NCI-H128 (cell line): ENCODE data around the gene PSD4.
A peak's percentile ranks its signal among the peaks of the same experiment; 100 is the strongest.
"Not testable (repeated sequence)": the region's sequence is repeated elsewhere in the genome, so short reads cannot be mapped to it uniquely, and the experiment has no call there.

Source experiments
- DNase-seq: peaks from one replicate; lab custom pipeline; 2025; ENCODE audit not compliant: unreplicated experiment; lab: John Stamatoyannopoulos, UW

Gene PSD4

DNA sequence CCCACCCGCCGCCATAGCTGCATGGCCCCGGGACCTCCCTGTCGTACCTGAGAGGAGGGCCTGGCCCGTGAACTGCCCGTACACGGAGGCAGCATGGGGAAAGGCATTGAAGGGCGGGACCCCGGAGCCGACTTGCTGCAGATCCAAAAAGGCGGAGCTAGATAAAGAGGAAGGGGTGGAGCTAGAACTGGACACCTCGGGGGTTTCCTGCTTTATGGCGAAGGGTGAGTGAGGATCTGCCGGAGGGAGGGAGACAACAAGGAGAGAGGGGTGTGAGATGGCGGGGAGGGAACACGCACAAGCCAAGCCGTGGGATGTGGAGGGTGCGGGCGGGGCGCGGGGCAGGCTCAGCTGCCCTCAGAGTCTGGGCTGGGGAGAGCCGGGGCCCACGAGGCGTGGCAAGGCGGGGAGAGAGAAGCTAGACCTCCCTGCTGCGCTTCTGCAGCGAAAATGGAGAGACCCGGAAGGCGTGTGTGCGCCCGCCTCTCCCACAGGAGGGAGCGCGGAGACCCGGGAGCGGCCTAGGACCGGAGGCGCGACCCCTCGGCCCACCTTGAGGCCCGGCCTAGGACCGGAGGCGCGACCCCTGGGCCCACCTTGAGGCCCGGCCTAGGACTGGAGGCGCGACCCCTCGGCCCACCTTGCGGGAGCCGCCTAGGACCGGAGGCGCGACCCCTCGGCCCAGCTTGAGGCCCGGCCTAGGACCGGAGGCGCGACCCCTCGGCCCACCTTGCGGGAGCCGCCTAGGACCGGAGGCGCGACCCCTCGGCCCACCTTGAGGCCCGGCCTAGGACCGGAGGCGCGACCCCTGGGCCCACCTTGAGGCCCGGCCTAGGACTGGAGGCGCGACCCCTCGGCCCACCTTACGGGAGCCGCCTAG is 61.8 kb downstream of the PSD4 start:
- DNase-seq: not testable (repeated sequence)

DNA sequence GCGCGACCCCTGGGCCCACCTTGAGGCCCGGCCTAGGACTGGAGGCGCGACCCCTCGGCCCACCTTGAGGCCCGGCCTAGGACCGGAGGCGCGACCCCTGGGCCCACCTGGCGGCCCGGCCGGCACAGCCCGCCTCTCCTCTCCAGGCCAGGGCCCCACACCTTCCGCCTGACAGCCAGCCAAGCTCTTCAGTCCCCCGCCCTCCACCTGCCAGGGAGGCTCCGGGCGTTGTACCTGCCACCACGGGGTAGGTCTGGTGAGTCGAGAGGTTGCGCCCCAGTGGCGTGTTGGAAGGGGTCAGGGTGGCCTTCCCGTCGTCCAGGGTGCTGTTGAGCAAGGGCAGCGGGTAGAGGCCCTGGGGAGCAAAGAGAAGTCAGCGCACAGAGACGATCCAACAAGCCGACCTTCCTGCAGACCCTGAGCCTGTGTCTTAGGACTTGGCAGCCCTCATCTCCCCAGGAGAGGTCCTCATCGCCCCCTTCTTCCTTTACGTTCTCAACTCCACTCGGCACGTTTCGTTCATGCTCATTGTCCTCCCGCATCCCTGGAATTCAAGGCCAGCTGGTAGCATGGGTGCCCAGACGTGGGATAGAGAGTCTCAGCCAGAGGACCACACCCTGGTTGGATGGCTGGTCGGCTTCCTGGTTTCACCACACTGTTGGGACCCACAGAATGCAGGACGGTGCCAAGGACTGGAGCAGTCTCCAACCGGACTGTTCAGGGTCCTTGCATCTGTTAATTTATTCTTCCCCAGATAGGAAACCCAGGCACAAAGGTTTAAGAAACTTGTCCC is 62.8 kb downstream of the PSD4 start:
- no peak for DNase-seq

GRCh38 chr2:113237604-113238160 is 63.9 kb downstream of the PSD4 start:
- DNase-seq: no peak

- DNase-seq: no peak
Measured at GRCh38 chr2:113238871-113239839, 65.4 kb downstream of the PSD4 start.

GRCh38 chr2:113240150-113240914 is 66.6 kb downstream of the PSD4 start:
- no peak for DNase-seq

GRCh38 chr2:113240915-113241911 is 67.4 kb downstream of the PSD4 start:
- no peak for DNase-seq

DNA sequence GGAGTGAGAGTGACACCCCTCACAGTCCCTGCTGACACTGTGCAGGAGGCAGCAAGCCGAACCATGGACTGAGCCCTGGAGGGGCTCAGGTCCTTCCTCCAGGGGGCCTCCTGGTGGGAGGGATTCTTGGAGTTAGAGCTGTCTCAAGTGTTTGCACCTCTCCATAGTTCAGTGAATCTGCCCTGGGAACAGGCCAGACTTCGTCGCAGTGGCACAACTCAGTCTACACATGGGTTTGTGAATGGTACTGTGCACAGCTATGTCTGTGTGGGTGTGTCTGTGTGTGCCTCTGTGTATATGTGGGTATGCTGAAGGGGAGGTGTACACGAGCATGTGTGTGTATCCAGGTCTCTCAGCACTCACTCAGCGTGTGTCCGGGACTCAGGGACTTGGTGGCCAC is 68.6 kb downstream of the PSD4 start:
- DNase-seq: no peak

GRCh38 chr2:113245276-113245711 is 71.5 kb downstream of the PSD4 start:
- DNase-seq: no peak

DNA sequence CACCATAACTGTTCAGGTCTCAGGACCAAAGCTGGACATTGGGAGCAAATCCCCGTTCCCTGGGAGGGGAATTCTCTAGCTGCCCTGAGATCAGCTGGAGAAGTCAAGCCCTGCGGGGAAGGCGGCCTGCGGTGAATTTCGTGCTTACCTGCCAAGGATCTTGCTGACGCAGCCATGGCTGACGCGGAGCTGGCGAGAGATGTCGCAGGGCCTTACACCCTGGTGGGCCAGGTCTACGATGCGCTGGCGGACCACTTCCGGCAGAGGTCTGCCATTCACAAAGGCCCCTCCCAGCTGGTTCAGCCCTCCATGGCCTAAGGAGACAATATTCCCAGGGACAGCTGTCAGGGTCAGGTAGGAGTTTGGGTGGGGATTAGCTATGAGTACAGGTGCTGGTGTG is 72.8 kb downstream of the PSD4 start:
- no peak for DNase-seq

- DNase-seq: peak; percentile 33
Measured at GRCh38 chr2:113248997-113249770, 75.4 kb downstream of the PSD4 start.

DNA sequence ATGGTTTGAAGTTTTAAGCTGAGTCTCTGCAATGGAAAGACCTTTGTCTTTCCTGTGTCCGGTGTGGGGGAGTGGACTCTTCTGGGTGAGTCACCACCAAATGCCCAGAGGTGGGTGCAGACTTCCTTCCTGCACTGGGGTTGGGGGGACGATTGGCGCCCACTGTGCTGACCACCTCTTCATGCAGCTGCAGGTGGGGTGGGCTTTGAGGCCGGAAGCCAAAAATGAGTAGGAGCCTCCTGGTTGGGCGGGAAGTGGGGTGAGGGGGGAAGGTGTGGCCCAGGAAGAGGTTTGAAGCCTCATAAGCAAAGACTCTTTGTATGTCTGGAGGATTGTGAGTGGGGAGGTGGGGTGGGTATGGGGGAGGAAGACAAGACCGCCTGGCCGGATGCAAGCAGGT is 77.3 kb downstream of the PSD4 start:
- no peak for DNase-seq

GRCh38 chr2:113252047-113252590 is 78.3 kb downstream of the PSD4 start:
- DNase-seq: no peak

DNA sequence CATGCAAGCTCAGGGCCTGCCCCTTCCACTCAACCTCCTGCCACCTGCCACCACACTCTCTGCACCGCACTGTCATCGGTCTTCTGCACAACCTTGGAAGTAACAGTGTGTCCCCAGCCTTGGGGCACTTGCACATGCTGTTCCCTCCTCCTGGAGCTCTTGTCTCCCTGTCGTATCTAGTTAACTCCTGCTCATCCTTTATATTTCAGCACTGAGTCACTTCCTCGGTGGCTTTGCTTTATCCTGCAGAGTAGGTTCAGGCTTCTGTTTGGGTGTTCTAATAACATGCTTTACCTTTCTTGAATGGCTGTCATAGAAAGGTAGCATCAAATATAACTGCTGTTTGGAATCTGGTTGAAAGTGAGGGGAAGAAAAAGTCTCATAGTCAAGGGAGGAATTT is 79.7 kb downstream of the PSD4 start:
- DNase-seq: no peak

- no peak for DNase-seq
Measured at GRCh38 chr2:113255140-113256070, 81.6 kb downstream of the PSD4 start.

GRCh38 chr2:113257516-113258264 is 83.9 kb downstream of the PSD4 start:
- no peak for DNase-seq
